Measurements from ENCODE around the gene ZFAND2A. TPM values are rescaled to one million over a fixed set of nuclear protein-coding genes. Genes with fewer than 3 reads are reported as not detected.

Gene ZFAND2A
- total and polyA plus RNA-seq, 11 donors: 5.6 to 25.6 (median 9.9) TPM

- Histone ChIP-seq H3K36me3 (no peaks in the 10 kb centered on the region), H3K27me3 (no peaks in the 10 kb centered on the region), H3K4me1 (peaks cover 0 to 9% (median 0%) of the 10 kb centered on the region in 12 donors), H3K4me3 (no peak overlapping the region), H3K27ac (no peak overlapping the region), H3K9me3 (no peaks in the 10 kb centered on the region)
- ATAC-seq (no peak), DNase-seq (peak in 1 of 5 donors; percentile 13)
- no peak for TF ChIP-seq CTCF (IDR thresholded peaks at IDR 0.05)
- no peak for TF ChIP-seq POLR2A (IDR thresholded peaks at IDR 0.05)
- WGBS, 4 donors: 89 to 94% (median 90%) methylated on average over 17 to 19 of the region's 19 CpGs
- intact Hi-C loops (cut with DNase I): no loop called here
Measured at GRCh38 chr7:1114505-1114904, 45.5 kb downstream of the ZFAND2A start.

GRCh38 chr7:1114088-1114487 lies 45.9 kb downstream of the ZFAND2A start:
- Histone ChIP-seq H3K4me1 (peaks cover 0 to 9% (median 0%) of the 10 kb centered on the region in 12 donors), H3K9me3 (no peaks in the 10 kb centered on the region), H3K27ac (no peak overlapping the region), H3K4me3 (no peak overlapping the region), H3K36me3 (no peaks in the 10 kb centered on the region), H3K27me3 (no peaks in the 10 kb centered on the region)
- 86 to 91% (median 89%) methylated on average over 12 to 13 of the region's 13 CpGs for WGBS, 4 donors
- TF ChIP-seq POLR2A (IDR thresholded peaks at IDR 0.05): no peak
- no peak for TF ChIP-seq CTCF (IDR thresholded peaks at IDR 0.05)
- ATAC-seq (no peak), DNase-seq (peak in 1 of 5 donors; percentile 7)
- intact Hi-C loops (cut with DNase I): no loop called here

GRCh38 chr7:1113548-1113885 lies 46.5 kb downstream of the ZFAND2A start:
- intact Hi-C loops (cut with DNase I): no loop called here
- Histone ChIP-seq H3K4me1 (peaks cover 0 to 9% (median 0%) of the 10 kb centered on the region in 12 donors), H3K9me3 (no peaks in the 10 kb centered on the region), H3K27me3 (no peaks in the 10 kb centered on the region), H3K27ac (no peak overlapping the region), H3K4me3 (no peak overlapping the region), H3K36me3 (no peaks in the 10 kb centered on the region)
- DNase-seq (peak in 1 of 5 donors; percentile 9), ATAC-seq (no peak)
- TF ChIP-seq POLR2A (IDR thresholded peaks at IDR 0.05) (no peak), CTCF (IDR thresholded peaks at IDR 0.05) (no peak)
- 88 to 90% (median 90%) methylated on average over 18 of the region's 18 CpGs for WGBS, 4 donors

GRCh38 chr7:1112625-1113547 lies 47.1 kb downstream of the ZFAND2A start:
- peak in 1 of 5 donors; percentile 19 for DNase-seq

More at GRCh38 chr7:1112625-1113547, 47.1 kb downstream of the ZFAND2A start:
- Histone ChIP-seq H3K27me3 (no peaks in the 10 kb centered on the region), H3K27ac (no peak overlapping the region), H3K4me3 (no peak overlapping the region), H3K4me1 (peaks cover 0 to 9% (median 0%) of the 10 kb centered on the region in 12 donors), H3K9me3 (no peaks in the 10 kb centered on the region), H3K36me3 (no peaks in the 10 kb centered on the region)
- 91 to 95% (median 93%) methylated on average over 43 of the region's 43 CpGs for whole genome bisulfite sequencing, 4 donors
- intact Hi-C loops (cut with DNase I): no loop called here
- no peak for ATAC-seq
- TF ChIP-seq CTCF (IDR thresholded peaks at IDR 0.05) (no peak), POLR2A (IDR thresholded peaks at IDR 0.05) (no peak)

All from heart left ventricle (tissue), 16 donors.